Stimulated activated CD4-positive, alpha-beta T cell treated with anti-CD3 and anti-CD28 coated beads, Interleukin-1b, Interleukin-23, amount 100 ng/mL, for 24 hours (primary cell): ENCODE data around the gene PAQR9.

ENCODE experiments used
- DNase-seq, 4 experiments: peaks; one replicate each; pipeline ENCODE4 v3.0.0-alpha.2; 2020; ENCODE audit warnings: low read depth in 4 of 4, low spot score in 1 of 4

Gene PAQR9

GRCh38 chr3:142983318-142983717, 19.8 kb upstream of the PAQR9 start:
- DNase-seq, result no peak

GRCh38 chr3:142982038-142982773, 18.7 kb upstream of the PAQR9 start:
- no peak for DNase-seq

GRCh38 chr3:142981108-142981507, 17.6 kb upstream of the PAQR9 start:
- DNase-seq, result no peak

GRCh38 chr3:142977399-142977728, 13.9 kb upstream of the PAQR9 start:
- no peak for DNase-seq

GRCh38 chr3:142976621-142977398, 13.3 kb upstream of the PAQR9 start:
- DNase-seq, result no peak

- no peak for DNase-seq
Observed at GRCh38 chr3:142975316-142975995, 12.0 kb upstream of the PAQR9 start.

- no peak for DNase-seq
Observed at GRCh38 chr3:142973217-142974009, 9.9 kb upstream of the PAQR9 start.

- no peak for DNase-seq
Observed at GRCh38 chr3:142972092-142972753, 8.7 kb upstream of the PAQR9 start.

- no peak for DNase-seq
Observed at GRCh38 chr3:142971431-142971830, 8.0 kb upstream of the PAQR9 start.

- no peak for DNase-seq
Observed at GRCh38 chr3:142968319-142969025, 5.0 kb upstream of the PAQR9 start.

GRCh38 chr3:142966808-142967207, 3.3 kb upstream of the PAQR9 start:
- DNase-seq, result no peak

GRCh38 chr3:142965581-142965980, 2.1 kb upstream of the PAQR9 start:
- no peak for DNase-seq

- no peak for DNase-seq
Observed at GRCh38 chr3:142963234-142963515, 299 bp downstream of the PAQR9 start.

- no peak for DNase-seq
Observed at GRCh38 chr3:142962520-142963233, 797 bp downstream of the PAQR9 start.

- DNase-seq, result no peak
Observed at GRCh38 chr3:142962175-142962519, 1.3 kb downstream of the PAQR9 start.

- no peak for DNase-seq
Observed at GRCh38 chr3:142961539-142961938, 1.9 kb downstream of the PAQR9 start.

- no peak for DNase-seq
Observed at GRCh38 chr3:142960322-142960850, 3.1 kb downstream of the PAQR9 start.

GRCh38 chr3:142958707-142959106, 4.8 kb downstream of the PAQR9 start:
- DNase-seq, result peak in 1 of 4 experiments; percentile 32

GRCh38 chr3:142953443-142953842, 10.0 kb downstream of the PAQR9 start:
- DNase-seq, result no peak
